Amniotic stem cell (primary cell): ENCODE data around the gene HOXD3.

Source experiments
- DNase-seq: peaks from one replicate; lab custom pipeline; 2025; lab: John Stamatoyannopoulos, UW

HOXD3 gene

DNA sequence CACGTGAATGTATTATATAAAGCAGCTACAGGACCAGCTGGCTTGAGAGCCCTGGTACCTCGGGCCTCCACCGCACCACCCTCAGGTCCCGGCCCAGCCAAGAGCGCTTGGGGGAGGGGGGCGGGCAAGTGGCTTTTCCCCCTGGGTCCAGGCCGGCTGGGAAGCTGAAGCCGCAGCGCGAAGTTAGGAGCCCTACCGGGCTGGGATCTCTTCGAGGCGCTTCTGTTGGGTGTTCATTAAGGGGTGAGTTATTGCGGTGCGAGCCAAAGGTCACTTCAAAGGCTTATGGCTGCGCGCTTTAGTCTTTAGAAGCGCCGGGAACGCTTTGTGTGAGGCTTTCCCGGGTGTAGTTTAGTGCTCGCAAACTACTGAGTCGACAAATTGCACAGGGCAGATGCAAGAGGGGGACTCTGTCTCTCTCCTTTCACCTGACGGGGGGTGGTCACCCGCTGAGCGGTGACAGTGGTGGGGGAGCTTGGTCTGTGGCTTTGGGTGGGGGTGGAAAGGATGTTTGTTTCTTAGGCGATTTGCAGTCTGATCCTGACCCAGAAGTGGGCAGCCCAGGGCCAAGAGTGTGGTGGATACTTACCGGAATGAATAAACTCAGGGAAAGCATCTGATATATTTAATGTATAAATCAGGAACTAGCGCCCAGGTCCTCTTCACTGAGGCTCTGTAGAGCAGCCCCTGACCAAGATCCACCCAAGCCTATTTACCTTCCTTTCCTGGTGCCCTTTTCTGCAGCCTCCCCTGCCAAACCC lies 6.0 kb downstream of the HOXD3 start:
- DNase-seq: no peak

GRCh38 chr2:176163672-176164056 lies 6.6 kb downstream of the HOXD3 start:
- DNase-seq: no peak

- DNase-seq: no peak
Observed at GRCh38 chr2:176164201-176164600, 7.1 kb downstream of the HOXD3 start.

DNA sequence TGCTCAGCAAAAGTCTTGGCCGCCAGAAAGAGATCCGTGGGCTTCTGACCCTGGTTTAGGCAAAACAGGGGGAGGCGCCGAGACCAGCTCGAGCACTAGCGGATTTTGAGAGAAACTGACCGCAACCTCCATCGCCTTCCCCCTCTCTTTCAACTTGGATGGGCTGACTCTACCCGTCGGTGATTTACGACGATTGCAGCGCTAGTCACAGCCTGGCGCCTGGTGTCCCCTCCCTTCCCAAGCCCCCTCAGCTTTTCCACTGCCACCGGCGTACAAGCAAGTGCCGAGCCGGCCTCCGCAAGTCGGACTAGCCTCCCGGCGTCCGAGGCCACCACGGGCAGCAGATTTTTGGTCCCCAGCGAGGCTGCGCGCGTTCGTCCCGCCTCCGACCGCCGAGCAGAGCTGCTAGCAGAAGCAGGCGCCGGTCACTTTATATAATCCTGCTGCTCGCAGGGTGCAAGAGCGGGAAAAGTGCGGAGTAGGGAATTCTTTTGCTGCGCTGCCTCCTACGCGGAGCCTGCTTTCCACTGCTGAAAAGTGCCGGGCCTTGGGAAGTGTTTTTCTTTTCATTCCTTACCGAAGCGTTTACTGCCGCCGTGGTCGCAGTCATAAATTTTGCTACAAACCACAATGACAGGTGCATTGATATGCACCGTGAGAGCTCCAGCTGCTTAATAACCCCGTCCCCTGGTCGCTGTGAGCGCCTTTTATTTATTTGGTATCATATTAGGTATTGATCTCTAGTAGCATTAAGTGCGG lies 7.7 kb downstream of the HOXD3 start:
- no peak for DNase-seq

DNA sequence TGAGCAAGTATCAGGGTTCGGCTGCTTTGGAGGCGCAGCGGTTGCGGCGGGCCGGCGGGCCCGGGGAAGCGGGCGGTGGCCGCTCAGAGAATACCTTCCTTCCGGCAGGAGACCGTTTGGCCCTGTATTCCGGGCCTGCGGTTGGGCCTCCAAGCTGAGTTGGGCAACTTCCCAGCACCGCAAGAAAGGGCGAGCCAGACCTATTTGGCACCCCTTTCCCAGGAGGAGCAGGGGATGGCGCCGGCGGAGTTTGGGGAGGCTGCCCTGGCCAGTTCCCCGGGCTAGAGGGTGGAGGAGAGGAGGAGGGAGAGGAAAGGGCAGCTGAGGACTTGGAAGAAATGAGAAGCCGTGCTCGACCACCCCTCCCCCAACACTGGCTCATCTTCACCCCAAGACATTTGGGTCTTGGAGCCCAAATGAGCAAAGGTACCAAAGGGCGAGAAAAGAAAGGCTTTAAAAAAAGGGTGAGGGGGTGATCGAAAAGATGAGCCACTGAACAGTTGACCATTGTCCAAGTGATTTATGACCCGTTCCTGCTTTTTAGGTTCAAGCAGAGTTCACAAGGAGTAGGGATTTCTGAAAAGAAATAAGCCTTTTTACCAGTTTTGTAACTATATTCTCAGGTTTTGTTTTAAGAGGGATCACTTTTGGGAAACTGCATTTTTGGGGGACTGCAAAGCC lies 8.4 kb downstream of the HOXD3 start:
- no peak for DNase-seq

- DNase-seq: no peak
Observed at GRCh38 chr2:176166272-176166671, 9.2 kb downstream of the HOXD3 start.

- DNase-seq: no peak
Observed at GRCh38 chr2:176167398-176167797, 10.3 kb downstream of the HOXD3 start.

- DNase-seq: no peak
Observed at GRCh38 chr2:176169181-176169580, 12.1 kb downstream of the HOXD3 start.

- no peak for DNase-seq
Observed at GRCh38 chr2:176169711-176170110, 12.6 kb downstream of the HOXD3 start.

GRCh38 chr2:176170602-176171305 lies 13.6 kb downstream of the HOXD3 start:
- DNase-seq: no peak

DNA sequence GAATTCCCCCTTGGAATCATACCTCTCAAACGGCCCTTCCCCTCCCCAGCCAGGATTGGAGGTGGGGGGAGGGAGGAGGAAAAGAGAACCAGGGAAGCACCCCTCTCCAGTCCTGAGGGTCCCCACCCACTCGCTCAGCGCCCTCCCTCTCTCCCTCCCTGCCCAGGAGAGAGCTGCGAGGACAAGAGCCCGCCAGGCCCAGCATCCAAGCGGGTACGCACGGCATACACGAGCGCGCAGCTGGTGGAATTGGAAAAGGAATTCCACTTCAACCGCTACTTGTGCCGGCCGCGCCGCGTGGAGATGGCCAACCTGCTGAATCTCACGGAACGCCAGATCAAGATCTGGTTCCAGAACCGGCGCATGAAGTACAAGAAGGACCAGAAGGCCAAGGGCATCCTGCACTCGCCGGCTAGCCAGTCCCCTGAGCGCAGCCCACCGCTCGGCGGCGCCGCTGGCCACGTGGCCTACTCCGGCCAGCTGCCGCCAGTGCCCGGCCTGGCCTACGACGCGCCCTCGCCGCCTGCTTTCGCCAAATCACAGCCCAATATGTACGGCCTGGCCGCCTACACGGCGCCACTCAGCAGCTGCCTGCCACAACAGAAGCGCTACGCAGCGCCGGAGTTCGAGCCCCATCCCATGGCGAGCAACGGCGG lies 14.4 kb downstream of the HOXD3 start:
- DNase-seq: no peak

DNA sequence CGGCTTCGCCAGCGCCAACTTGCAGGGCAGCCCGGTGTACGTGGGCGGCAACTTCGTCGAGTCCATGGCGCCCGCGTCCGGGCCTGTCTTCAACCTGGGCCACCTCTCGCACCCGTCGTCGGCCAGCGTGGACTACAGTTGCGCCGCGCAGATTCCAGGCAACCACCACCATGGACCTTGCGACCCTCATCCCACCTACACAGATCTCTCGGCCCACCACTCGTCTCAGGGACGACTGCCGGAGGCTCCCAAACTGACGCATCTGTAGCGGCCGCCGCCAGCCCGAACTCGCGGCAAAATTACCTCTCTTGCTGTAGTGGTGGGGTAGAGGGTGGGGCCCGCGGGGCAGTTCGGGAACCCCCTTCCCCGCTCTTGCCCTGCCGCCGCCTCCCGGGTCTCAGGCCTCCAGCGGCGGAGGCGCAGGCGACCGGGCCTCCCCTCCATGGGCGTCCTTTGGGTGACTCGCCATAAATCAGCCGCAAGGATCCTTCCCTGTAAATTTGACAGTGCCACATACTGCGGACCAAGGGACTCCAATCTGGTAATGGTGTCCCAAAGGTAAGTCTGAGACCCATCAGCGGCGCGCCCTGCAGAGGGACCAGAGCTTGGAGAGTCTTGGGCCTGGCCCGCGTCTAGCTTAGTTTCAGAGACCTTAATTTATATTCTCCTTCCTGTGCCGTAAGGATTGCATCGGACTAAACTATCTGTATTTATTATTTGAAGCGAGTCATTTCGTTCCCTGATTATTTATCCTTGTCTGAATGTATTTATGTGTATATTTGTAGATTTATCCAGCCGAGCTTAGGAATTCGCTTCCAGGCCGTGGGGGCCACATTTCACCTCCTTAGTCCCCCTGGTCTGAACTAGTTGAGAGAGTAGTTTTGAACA lies 15.1 kb downstream of the HOXD3 start:
- DNase-seq: no peak

- DNase-seq: no peak
Observed at GRCh38 chr2:176172895-176173566, 15.9 kb downstream of the HOXD3 start.

DNA sequence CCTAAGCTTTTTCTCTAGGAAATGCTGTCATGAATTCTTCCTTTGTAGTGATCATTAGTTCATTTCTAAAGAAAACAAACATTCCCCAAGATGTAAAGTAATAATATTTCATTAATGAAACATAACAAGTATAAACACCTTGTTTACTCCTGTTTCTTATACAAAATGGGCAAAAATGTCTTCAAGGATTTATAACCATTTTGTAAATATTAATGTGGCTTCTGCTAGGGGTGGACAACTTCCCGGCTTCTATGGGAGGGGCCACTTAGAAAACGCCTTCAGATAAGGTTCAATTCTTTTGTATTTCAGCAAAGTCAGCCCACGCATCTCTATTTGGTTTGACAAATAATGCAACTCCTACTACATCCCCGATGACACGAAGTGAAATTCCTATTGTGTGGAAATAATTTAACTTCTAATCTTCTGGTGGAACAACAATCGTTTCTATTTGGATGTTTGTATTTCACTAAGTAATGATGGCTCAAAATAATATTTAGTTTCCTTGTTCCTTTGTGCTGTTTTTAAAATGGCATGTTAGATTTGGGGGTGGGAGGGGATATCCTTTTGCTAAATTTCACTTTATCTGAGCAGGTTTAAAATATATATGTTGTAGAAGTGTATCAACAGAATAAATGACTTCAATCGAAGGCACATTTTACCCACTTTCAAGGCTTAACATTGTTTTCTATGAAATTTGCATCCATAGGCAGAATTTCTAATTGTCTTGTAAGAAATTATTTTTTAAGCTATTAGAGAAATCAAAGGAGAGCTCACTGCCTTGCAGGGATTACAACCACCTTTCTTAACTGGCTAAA lies 16.7 kb downstream of the HOXD3 start:
- DNase-seq: no peak

DNA sequence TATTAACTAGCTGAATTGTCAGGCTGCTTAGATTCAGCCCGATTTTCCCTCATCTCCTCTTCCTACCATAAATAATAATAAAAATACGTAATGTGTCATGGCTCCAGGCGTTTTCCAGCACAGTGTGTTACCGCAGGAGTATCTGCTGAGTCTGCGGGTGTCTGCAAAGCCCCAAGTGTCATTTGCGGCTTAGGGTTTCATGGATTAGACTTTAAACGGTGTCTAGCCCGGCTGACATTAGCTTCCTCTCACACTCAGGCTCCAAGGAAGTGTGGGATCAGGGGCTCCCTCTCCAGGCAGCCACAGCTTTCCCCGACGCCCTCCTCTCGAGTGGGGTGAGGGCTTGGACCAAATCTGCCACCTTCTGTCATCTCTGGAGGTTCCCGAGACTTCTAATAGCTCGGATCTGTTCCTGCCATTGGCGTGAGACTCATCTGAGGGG lies 17.3 kb downstream of the HOXD3 start:
- DNase-seq: no peak

GRCh38 chr2:176174824-176175708 lies 18.0 kb downstream of the HOXD3 start:
- no peak for DNase-seq

- no peak for DNase-seq
Observed at GRCh38 chr2:176175709-176176607, 18.9 kb downstream of the HOXD3 start.
